ACHN (cell line): ENCODE data around the gene OR51E1.

ENCODE experiments used
- DNase-seq: peaks from one replicate; pipeline ENCODE4 v3.0.0-alpha.2; 2015
- in situ Hi-C: cut with HindIII; loops from 2 replicates; pipeline ENCODE4 v1.10.0; 2017; ENCODE audit warnings: low sequenced_read_pairs, low pct_ligation_motif_present, low pct_unique_long_range_greater_than_20kb

Gene OR51E1, protein sequence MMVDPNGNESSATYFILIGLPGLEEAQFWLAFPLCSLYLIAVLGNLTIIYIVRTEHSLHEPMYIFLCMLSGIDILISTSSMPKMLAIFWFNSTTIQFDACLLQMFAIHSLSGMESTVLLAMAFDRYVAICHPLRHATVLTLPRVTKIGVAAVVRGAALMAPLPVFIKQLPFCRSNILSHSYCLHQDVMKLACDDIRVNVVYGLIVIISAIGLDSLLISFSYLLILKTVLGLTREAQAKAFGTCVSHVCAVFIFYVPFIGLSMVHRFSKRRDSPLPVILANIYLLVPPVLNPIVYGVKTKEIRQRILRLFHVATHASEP

DNA sequence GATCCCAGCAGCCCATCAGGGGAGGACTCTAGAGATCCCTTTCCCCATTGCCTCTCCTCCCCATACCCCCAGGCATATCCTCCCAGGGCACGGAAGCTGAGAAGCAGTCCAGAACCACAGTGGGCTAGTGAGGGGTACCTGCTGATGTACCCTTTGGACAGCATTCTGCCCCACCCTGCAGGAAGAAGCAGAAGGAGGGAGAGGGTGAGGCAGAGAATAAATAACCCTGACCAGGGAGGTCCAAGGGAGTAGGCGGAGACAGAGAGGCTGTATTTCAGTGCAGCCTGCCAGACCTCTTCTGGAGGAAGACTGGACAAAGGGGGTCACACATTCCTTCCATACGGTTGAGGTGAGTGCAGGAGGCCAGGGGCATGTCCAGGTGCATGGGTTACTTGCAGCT, at the start of gene OR51E1:
OR51E1 (plus strand) TSS at position 301 of the 400 bp plus-strand sequence. CDS start 8,545 bp downstream, outside the sequence.
- in situ Hi-C loops: no loop called here
- DNase-seq: no peak

DNA sequence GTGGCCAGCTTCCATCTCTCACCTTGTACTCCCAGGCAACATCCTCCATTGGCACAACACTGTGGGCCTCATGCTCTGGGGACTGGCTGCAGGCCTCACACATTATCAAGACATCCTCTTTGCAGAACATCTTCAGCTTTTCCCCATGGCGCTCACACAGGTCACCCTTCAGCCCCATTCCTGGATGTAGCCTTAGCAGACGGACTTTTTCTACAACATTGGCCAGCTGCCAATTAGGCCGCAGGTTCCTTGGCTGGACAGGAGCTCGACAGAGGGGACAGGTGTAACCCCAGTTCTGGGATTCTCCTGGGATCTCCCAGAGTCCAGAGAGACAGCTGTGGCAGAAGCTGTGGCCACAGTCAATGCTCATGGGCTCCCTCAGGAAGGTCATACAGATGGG, 38.7 kb upstream of the OR51E1 start:
- in situ Hi-C loops: no loop called here
- DNase-seq: no peak

- no peak for DNase-seq
- in situ Hi-C loops: no loop called here
These were observed 37.4 kb upstream of the OR51E1 start for GRCh38 chr11:4606231-4607015.

DNA sequence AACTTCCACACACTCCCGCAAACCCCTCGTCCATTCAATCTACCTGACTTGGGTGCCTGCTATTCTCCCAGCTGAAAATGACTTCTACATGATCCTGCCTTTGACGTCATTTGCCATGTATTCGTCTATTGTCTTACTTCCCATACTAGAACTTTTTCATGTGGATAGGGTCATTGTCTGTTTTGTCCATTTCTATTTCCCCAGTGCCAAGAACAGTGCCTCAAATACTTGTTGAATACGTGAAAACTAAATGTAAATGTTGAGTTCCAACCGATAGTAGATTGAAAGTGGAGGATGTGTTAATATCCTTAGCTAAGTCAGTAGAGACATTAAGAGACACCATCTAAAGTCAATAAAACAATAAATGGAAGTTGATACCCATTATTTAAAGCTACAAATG, 36.7 kb upstream of the OR51E1 start:
- no peak for DNase-seq
- in situ Hi-C loops: no loop called here

- peak; percentile 94 for DNase-seq
- in situ Hi-C loops: no loop called here
These were observed 35.8 kb upstream of the OR51E1 start, which contains the start of gene TRIM68 for GRCh38 chr11:4607781-4608666. Gene TRIM68 (minus strand): TSS chr11:4608231. CDS start chr11:4605504, 2,727 bp downstream.

DNA sequence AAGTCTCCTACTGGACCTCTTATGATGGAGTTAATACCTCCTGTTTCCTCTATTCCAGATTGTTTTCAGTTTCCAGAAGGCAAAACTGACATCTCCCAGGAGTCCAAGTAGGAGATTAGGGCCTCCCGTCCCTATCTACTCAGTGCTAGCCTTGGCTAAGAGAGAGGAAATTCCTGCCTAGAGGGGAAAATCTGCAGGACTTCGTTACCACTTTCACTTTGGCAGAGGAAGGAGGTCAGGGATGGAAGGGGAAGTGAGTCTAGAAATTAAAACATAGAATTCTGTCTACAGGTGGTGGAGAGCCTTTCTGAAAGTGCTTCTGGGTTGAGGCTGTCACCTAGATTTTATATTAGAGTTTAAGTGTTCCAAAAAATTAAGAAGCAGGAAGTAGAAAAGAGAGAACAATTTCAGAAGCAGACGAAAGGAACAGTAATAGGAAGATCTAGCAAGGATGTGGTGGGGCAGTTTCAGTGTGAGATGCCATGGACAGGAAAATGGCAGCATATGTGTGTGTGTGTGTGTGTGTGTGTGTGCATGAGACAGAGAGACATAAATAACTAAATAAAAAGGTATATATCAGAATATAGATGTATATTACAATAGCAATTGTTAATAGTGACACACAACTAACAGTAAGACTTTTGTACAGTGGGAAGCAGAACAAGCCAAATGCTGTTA, 33.4 kb upstream of the OR51E1 start:
- no peak for DNase-seq
- in situ Hi-C loops: no loop called here

DNA sequence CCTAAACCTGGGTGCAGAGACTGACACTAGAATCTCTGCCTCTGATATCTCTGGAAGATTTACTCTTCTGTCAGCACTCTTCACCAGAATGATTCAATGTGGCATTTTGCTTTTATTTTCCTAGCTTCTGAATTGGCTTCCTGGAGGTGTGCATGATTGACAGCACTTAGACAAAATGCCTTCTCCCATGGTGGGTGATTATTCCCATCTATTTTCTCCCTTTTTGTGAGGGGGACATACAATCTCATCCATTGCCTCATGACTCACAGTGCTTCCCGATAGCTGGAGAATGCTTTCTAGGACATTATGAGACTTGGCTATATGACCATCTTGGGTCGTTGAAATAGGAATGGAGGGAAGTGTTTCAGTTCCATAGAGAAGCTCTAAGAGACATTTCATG, 31.8 kb upstream of the OR51E1 start:
- no peak for DNase-seq
- in situ Hi-C loops: no loop called here

DNA sequence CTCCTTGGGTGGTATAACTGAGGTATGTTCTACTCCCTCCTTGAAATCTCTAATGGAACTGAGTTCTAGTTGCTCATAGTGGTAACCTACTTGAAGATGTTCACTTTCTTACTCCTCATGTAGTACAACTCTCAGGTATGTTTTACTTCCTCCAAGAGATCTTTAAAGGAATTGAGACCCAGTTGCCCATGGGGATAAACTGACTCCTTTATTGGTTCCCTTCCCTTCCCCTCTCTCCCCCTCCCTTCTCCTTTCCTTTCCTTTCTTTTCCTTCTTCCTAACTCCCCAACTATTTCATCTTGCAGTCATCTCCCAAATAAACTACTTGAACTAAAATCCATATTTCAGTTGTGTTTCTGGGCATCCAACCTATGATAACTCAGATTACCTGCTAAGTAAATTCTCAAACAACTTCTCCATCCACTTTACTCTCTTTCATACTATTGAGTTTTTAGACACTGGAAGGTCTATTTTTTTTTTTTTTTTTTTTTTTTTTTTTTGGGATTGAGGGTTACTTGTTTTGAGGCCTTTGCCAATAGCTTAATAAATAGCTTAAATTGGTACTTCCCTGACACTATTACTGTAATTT, 27.8 kb upstream of the OR51E1 start:
- in situ Hi-C loops: no loop called here
- DNase-seq: no peak

- DNase-seq: no peak
- in situ Hi-C loops: no loop called here
These were observed 24.3 kb upstream of the OR51E1 start for GRCh38 chr11:4619514-4619913.

DNA sequence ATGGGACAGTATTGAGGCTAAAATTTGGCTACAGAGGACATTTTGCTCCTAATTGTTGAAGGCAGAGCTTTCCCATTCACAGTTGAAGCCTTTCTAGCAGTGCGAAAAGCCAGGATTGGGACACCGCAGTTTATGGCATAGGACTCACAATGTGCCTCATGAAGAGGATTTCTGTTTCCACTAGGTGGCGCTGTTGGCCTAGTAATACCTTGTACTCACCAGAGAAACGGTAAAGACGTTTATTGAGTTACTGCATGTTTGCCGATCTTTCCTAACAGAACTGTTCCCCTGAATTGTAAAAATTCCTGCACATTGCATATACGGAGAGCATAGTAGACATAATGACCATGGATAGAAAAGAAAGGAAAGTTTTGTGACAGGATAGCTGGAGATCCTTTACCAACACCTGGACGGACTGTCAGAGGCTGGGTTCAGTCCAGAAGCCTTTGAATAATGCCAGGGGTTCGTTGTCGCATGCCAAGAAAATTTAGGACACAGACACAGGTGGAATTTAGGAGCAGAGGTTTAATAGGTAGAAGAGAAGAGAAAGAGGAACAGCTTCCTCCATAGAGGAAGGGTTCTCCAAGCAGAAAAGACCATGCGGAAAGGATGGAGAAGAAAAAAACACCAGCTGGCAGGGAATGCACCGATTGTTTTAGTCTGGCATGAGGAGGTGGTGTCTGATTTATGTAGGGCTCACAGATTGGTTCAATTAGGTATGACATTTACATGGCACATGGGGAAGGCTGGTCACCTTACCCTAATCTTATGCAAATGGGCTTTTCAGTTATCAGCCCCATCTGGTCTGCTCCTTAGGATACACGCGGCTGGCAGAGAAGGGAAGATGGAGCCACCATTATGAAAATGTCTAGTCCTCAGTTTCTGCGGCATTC, 17.3 kb upstream of the OR51E1 start:
- in situ Hi-C loops: no loop called here
- DNase-seq: peak; percentile 69

DNA sequence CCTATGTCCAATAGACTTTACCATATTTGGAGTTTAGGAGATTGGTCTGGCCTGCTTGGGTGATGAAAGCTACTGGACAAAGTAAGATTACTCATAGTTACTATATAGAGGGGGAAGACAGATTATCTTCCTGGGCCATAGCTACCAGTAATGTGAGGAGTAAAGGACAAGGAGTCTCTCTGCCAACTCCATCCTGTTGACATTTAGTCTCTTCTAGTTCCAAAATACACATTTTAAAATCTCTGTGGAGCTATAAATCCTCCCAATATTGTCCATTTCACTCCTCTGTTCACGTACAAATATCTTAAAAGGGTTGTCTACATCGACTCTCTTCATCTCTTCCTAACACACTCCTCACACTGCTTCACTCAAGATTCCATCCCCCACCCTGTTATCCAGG, 7.6 kb upstream of the OR51E1 start:
- no peak for DNase-seq
- in situ Hi-C loops: no loop called here

DNA sequence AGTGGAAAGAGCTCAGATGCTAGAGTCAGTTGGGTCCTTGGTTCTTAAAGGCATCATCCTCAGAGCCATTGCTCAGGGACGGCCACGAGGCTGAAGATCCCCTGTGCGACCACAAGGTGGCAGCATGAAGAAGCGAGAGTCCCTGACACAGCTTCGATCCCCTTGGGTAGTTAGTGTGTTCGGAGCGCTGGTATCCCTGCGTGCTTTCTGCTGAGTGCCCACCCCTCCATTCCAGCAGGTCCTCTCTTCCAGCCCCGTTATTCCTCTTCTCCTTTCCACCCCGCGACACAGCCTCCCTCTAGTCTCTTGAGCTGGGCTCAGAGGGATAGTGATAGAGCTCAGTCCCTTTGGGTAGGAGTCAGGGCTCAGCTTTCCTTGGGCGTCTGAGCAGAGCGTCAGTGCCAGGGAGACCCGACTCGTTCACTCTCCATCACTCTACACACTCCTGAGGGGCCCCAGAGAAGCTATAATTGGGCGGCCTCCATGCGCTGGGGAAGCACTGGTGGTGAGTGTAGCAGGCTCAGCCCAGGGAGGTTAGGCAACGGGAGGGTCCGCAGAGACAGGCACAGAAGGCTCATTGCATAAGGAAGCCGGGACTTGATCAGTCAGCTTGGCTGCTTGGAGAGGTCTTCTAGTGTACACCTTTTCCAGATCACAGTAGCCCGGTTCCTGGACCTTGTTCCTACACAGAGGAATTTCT, 6.7 kb upstream of the OR51E1 start, which contains the start of gene OR51D1:
OR51D1 (plus strand) TSS at position 516 of the 700 bp plus-strand sequence. CDS start 2,314 bp downstream, outside the sequence.
- peak; percentile 60 for DNase-seq
- in situ Hi-C loops: no loop called here

DNA sequence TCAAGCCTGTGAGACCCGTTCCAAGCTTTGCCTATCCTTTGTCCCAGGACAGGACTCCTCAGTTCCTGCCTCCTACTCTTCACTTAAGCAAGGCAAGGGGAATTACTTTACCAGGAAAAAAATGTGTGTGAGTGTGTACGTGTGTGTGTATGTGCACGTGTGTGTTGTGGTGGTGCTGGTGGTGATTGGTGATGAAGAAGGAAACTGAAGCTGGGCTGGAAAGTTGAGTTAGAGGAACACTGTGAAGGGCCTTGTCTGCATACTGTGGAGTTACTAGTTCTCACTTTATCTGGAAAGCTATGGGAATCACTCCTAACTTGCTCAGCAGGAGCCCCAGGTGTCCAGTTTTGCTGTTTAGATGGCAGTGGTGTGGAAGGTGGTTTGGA, 6.1 kb upstream of the OR51E1 start:
- in situ Hi-C loops: no loop called here
- no peak for DNase-seq

DNA sequence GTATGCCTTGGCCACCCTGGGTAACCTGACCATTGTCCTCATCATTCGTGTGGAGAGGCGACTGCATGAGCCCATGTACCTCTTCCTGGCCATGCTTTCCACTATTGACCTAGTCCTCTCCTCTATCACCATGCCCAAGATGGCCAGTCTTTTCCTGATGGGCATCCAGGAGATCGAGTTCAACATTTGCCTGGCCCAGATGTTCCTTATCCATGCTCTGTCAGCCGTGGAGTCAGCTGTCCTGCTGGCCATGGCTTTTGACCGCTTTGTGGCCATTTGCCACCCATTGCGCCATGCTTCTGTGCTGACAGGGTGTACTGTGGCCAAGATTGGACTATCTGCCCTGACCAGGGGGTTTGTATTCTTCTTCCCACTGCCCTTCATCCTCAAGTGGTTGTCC, 3.9 kb upstream of the OR51E1 start:
- DNase-seq: no peak
- in situ Hi-C loops: no loop called here

- in situ Hi-C loops: no loop called here
These were observed 2.3 kb upstream of the OR51E1 start for GRCh38 chr11:4641501-4641900.

DNA sequence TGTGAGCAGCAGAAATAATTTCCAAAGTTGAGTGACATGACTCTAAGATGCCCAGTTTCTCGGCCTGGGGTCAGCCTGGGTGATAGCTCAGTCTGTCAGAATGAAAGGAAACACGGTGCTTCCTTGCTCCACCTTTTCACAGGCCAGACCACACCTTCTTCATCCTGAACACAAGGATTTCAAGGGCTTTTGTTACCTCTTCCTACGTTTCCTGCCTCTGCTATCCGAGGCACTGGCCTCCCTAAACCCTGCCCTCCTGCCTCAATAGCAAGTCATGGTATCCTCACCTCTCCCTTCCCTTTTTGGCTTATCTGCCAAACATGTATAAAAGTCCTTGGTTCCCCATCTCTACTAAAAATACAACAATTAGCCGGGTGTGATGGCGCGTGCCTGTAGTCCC, 1.7 kb upstream of the OR51E1 start:
- in situ Hi-C loops: no loop called here
- no peak for DNase-seq

More at GRCh38 chr11:4641501-4641900, 2.3 kb upstream of the OR51E1 start:
- no peak for DNase-seq

DNA sequence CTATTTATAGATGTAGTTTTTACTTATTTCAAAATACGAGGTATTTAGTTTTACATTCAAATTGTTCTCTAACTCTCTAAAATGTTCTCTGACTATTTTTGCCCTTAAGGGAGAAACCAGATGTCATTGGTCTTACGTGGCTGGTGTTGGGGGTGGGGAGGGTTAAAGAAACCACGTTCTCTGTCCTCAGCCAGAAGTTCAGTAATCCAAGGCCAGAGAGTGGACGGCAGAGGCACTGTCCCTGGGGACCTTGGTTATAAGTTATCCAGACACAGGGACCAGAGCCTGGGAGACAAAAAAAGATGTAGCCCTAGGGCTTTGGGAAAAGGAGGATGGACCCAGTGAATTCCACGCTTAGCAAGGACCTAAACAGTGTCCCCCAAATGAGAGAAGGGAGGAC, 706 bp upstream of the OR51E1 start:
- in situ Hi-C loops: no loop called here
- DNase-seq: no peak
